ENCODE measurements around the gene SRD5A3. TPM values are rescaled to one million over a fixed set of nuclear protein-coding genes. Genes with fewer than 3 reads are reported as not detected.

SRD5A3 gene
- polyA plus RNA-seq, 1 experiment: 15.2 TPM

GRCh38 chr4:55393461-55394320 lies 47.6 kb downstream of the SRD5A3 start:
- Histone ChIP-seq H3K4me3 (ENCODE audit: low read depth, low read length) (no peak overlapping the region), H3K27me3 (ENCODE audit: control insufficient read depth, insufficient read depth, low read length) (no peaks in the 10 kb centered on the region), H3K36me3 (ENCODE audit: control insufficient read depth, insufficient read depth, low read length) (0 out of 2 replicates have a peak, but pooled peaks cover 1% of the 10 kb centered on the region)
- ChIA-PET CTCF (interaction anchor here (0.6 to 1.4 kb wide), 5 partner anchors 9 to 151 kb away, joined by 3 to 6 read pairs (median 4); partner anchors contain the start of gene SRD5A3), POLR2A (no interaction called here)
- DNase-seq (ENCODE audit: low read depth): no peak
- TF ChIP-seq, protein P1, sequence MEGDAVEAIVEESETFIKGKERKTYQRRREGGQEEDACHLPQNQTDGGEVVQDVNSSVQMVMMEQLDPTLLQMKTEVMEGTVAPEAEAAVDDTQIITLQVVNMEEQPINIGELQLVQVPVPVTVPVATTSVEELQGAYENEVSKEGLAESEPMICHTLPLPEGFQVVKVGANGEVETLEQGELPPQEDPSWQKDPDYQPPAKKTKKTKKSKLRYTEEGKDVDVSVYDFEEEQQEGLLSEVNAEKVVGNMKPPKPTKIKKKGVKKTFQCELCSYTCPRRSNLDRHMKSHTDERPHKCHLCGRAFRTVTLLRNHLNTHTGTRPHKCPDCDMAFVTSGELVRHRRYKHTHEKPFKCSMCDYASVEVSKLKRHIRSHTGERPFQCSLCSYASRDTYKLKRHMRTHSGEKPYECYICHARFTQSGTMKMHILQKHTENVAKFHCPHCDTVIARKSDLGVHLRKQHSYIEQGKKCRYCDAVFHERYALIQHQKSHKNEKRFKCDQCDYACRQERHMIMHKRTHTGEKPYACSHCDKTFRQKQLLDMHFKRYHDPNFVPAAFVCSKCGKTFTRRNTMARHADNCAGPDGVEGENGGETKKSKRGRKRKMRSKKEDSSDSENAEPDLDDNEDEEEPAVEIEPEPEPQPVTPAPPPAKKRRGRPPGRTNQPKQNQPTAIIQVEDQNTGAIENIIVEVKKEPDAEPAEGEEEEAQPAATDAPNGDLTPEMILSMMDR (IDR thresholded peaks at IDR 0.05; ENCODE audit: insufficient read depth, low read depth, low read length): no peak

DNA sequence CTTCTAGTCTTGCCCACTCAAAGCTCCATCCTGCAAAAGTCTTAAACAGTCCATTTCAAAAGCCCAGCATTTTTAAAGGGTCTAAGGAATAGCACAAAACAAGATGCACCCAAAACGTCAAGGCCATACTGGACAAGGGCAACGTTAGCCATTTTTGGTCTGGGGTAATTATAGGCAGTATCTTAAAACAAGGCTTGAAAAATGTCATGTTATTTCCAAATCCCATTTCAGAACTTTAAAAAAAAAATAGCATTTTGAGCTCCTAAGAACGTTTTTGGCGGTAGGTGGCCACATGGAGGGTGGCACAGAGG lies 49.1 kb downstream of the SRD5A3 start:
- Histone ChIP-seq H3K4me3 (ENCODE audit: low read depth, low read length) (peak overlapping the region; percentile 53), H3K27me3 (ENCODE audit: control insufficient read depth, insufficient read depth, low read length) (no peaks in the 10 kb centered on the region), H3K36me3 (ENCODE audit: control insufficient read depth, insufficient read depth, low read length) (peaks cover 3% of the 10 kb centered on the region; the same call in 1 of the 2 replicates)
- no peak for DNase-seq (ENCODE audit: low read depth)
- TF ChIP-seq, protein P1 (IDR thresholded peaks at IDR 0.05; ENCODE audit: insufficient read depth, low read depth, low read length): peak; percentile 23; the same call in 1 of the 2 replicates
- ChIA-PET POLR2A (interaction anchor here (0.6 to 1.1 kb wide), 2 partner anchors 49 to 435 kb away, joined by 3 to 5 read pairs; partner anchors contain the start of gene SRD5A3), CTCF (interaction anchor here (0.6 to 1.4 kb wide), 6 partner anchors 9 to 463 kb away, joined by 3 to 6 read pairs (median 3); no protein-coding TSS in a partner anchor)

DNA sequence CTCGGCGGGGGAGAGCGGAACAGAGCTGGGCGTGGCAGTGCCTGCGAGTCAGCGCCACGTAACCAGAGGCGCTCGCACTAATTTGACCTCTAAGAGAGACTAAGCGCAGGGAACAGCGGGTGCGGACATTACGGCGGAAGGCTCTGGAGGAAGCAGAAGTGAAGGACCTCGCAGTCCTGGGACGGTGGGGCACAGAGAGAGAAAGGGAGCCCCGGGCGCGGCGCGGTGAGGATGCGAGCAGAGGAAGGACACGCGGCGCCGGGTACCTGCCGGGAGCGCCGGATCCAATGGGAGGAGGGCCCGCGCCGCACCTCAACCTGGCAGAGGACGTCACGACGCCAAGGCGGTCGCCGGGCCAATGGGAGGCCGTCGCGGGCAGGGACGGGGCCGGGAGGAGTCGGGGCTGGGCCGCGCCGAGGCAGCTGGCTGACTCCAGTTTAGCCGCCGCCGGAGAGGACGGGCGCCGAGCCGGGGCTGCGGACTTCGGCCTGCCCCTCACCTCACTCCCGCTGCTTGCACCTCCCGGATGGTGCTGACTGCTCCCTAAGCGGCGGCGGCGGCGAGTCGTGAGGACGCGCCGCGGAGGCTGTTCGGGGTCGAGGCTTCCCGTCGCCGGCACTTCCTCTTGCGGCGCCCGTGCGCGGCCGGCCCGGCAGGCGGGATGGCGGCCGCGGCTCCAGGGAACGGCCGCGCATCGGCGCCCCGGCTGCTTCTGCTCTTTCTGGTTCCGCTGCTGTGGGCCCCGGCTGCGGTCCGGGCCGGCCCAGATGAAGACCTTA lies 49.7 kb downstream of the SRD5A3 start, which contains the start of gene TMEM165:
TSS of gene TMEM165 (plus strand) at position 429 of the 779 bp plus-strand sequence. CDS start at position 662, 233 bp downstream.
- H3K27me3 ChIP-seq (ENCODE audit: control insufficient read depth, insufficient read depth, low read length): no peaks in the 10 kb centered on the region
- TF ChIP-seq, protein P1 (IDR thresholded peaks at IDR 0.05; ENCODE audit: insufficient read depth, low read depth, low read length): no peak
- ChIA-PET CTCF (interaction anchor here (0.6 to 1.4 kb wide), 7 partner anchors 10 to 881 kb away, joined by 3 to 6 read pairs (median 3); no protein-coding TSS in a partner anchor), POLR2A (interaction anchor here (0.6 to 1.1 kb wide), 2 partner anchors 50 to 436 kb away, joined by 3 to 5 read pairs; partner anchors contain the start of gene SRD5A3)
- peak; percentile 32 for DNase-seq (ENCODE audit: low read depth)
- peaks cover 3% of the 10 kb centered on the region; the same call in 1 of the 2 replicates for H3K36me3 ChIP-seq (ENCODE audit: control insufficient read depth, insufficient read depth, low read length)
- peak within 1 kb of the TSS; percentile 53 for H3K4me3 ChIP-seq (ENCODE audit: low read depth, low read length)

GRCh38 chr4:55396308-55397125 lies 50.5 kb downstream of the SRD5A3 start:
- CTCF ChIA-PET: interaction anchor here (0.6 to 1.0 kb wide), 2 partner anchors 50 to 880 kb away, joined by 3 read pairs; no protein-coding TSS in a partner anchor
- Histone ChIP-seq H3K27me3 (ENCODE audit: control insufficient read depth, insufficient read depth, low read length) (no peaks in the 10 kb centered on the region), H3K36me3 (ENCODE audit: control insufficient read depth, insufficient read depth, low read length) (peaks cover 3% of the 10 kb centered on the region; the same call in 1 of the 2 replicates), H3K4me3 (ENCODE audit: low read depth, low read length) (peak overlapping the region; percentile 53)
- POLR2A ChIA-PET: interaction anchor here (1.1 kb wide), 1 partner anchor 51 kb away, joined by 5 read pairs; the partner anchor contains the start of gene SRD5A3
- TF ChIP-seq, protein P1 (IDR thresholded peaks at IDR 0.05; ENCODE audit: insufficient read depth, low read depth, low read length): no peak
- DNase-seq (ENCODE audit: low read depth): no peak

Data from BJ (cell line).